ENCODE data around the gene ANKRD28.

GRCh38 chr3:15724446-15724845, 73.3 kb downstream of the ANKRD28 start:
- no peak for TF ChIP-seq EP300 (IDR thresholded peaks at IDR 0.05)
- no peak for TF ChIP-seq CTCF (IDR thresholded peaks at IDR 0.05)
- no peak for TF ChIP-seq POLR2AphosphoS5 (IDR thresholded peaks at IDR 0.05)
